ENCODE results near the gene CUX1. TPM values are rescaled to one million over a fixed set of nuclear protein-coding genes. Genes with fewer than 3 reads are reported as not detected.

CUX1 gene
- total RNA-seq, 1 donor from 2014 or later = 66.4 TPM

DNA sequence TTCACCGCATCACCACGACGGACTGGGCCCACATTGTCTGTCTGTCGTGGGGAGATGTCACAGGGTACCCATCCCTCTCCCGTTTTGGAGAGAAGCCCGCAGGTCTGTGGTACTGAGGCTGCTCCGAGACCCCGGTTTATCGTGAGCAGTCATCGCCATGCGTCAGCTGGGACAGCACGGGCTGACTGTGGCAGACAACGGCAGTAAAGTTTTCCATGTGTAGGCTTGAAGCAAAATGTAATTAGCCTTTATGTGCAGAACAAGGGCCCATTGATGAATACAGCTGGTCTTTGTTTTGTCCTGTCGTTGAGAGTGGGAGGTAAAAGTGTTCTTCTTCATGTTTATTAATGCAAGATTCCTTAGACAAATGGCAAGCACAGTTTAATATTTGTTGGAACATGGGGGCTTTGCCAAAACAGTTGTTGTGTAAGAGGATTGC lies 301.8 kb downstream of the CUX1 start:
- Mint-ChIP-seq H3K4me1 (peaks cover 6% of the 10 kb centered on the region), H3K36me3 (peaks cover 27% of the 10 kb centered on the region), H3K27me3 (ENCODE audit: insufficient read depth, low read depth) (peaks cover 2% of the 10 kb centered on the region), H3K27ac (no peak overlapping the region), H3K9me3 (no peaks in the 10 kb centered on the region), H3K4me3 (no peak overlapping the region)
- no peak overlapping the region for H3K27ac ChIP-seq
- no peak overlapping the region for H3K4me3 ChIP-seq
- no peaks in the 10 kb centered on the region for H3K27me3 ChIP-seq
- DNase-seq (ENCODE audit: low spot score) = no peak
- no peaks in the 10 kb centered on the region for H3K4me1 ChIP-seq
- no peaks in the 10 kb centered on the region for H3F3A ChIP-seq (ENCODE audit: low read depth)
- no peak overlapping the region for H3K4me2 ChIP-seq
- TF ChIP-seq, protein P1, sequence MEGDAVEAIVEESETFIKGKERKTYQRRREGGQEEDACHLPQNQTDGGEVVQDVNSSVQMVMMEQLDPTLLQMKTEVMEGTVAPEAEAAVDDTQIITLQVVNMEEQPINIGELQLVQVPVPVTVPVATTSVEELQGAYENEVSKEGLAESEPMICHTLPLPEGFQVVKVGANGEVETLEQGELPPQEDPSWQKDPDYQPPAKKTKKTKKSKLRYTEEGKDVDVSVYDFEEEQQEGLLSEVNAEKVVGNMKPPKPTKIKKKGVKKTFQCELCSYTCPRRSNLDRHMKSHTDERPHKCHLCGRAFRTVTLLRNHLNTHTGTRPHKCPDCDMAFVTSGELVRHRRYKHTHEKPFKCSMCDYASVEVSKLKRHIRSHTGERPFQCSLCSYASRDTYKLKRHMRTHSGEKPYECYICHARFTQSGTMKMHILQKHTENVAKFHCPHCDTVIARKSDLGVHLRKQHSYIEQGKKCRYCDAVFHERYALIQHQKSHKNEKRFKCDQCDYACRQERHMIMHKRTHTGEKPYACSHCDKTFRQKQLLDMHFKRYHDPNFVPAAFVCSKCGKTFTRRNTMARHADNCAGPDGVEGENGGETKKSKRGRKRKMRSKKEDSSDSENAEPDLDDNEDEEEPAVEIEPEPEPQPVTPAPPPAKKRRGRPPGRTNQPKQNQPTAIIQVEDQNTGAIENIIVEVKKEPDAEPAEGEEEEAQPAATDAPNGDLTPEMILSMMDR (IDR thresholded peaks at IDR 0.05) = no peak
- TF ChIP-seq EZH2phosphoT487 (IDR thresholded peaks at IDR 0.05) = no peak
- no peak for TF ChIP-seq EZH2 (IDR thresholded peaks at IDR 0.05)
- peaks cover 9% of the 10 kb centered on the region for H3K36me3 ChIP-seq
- H3K9me3 ChIP-seq (ENCODE audit: low read depth) = no peaks in the 10 kb centered on the region
- peaks cover 5% of the 10 kb centered on the region for H4K20me1 ChIP-seq (ENCODE audit: low read depth)
- H3K9ac ChIP-seq = no peak overlapping the region
- H2AFZ ChIP-seq (replicated peaks) = no peak overlapping the region
- no peaks in the 10 kb centered on the region for H3K79me2 ChIP-seq (ENCODE audit: low read depth)

DNA sequence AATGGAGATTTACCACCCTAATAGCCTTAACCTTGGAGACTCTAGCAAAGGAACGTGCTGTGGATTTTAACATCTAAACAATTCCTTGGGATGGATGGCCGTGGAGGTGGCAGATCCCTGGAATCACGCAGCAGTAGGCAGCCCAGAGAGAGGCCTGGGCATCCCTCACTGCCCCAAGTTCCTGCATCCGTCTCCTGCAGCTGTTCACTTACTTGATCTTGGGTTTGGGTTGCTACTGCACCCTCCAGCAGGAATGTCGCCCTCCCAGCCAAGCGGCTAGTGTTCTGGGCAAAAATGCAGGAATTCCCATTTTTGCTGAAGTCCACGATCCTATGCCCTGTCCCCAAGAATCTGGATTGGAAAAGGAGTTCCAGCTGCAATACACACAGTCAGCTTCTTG lies 302.5 kb downstream of the CUX1 start:
- Mint-ChIP-seq H3K4me3 (no peak overlapping the region), H3K9me3 (no peaks in the 10 kb centered on the region), H3K27me3 (ENCODE audit: insufficient read depth, low read depth) (peaks cover 2% of the 10 kb centered on the region), H3K4me1 (peaks cover 11% of the 10 kb centered on the region), H3K27ac (no peak overlapping the region), H3K36me3 (peaks cover 30% of the 10 kb centered on the region)
- Histone ChIP-seq H3K27me3 (no peaks in the 10 kb centered on the region), H4K20me1 (ENCODE audit: low read depth) (peaks cover 5% of the 10 kb centered on the region), H3K4me3 (no peak overlapping the region), H3K79me2 (ENCODE audit: low read depth) (no peaks in the 10 kb centered on the region), H3F3A (ENCODE audit: low read depth) (no peaks in the 10 kb centered on the region), H3K4me1 (no peaks in the 10 kb centered on the region), H3K4me2 (no peak overlapping the region), H3K9me3 (ENCODE audit: low read depth) (no peaks in the 10 kb centered on the region), H3K36me3 (peaks cover 8% of the 10 kb centered on the region), H3K9ac (no peak overlapping the region), H2AFZ (replicated peaks) (no peak overlapping the region), H3K27ac (no peak overlapping the region)
- DNase-seq (ENCODE audit: low spot score) = no peak
- TF ChIP-seq EZH2phosphoT487 (IDR thresholded peaks at IDR 0.05) (no peak), EZH2 (IDR thresholded peaks at IDR 0.05) (no peak)
- TF ChIP-seq, protein P1 (IDR thresholded peaks at IDR 0.05) = no peak

DNA sequence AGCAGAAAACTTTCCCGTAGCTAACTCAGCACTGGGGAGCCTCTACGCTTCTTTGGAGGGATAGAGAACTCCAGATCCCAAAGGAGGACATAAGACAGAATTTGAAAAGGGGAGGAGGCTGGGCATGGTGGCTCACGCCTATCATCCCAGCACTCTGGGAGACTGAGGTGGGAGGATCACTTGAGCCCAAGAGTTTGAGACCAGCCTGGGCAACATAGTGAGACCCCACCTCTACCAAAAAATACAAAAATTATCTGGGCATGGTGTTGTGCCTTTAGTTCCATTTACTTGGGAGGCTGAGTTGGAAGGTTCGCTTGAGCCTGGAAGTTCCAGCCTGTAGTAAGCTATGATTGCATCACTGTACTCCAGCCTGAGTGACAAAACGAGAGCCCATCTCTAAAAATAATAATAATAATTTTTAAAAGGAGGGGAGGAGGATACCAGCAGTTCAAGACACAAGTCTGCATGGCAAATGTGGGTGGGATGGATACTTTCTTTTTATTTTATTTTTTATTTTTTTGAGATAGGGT lies 303.3 kb downstream of the CUX1 start:
- Mint-ChIP-seq H3K27me3 (ENCODE audit: insufficient read depth, low read depth) (no peaks in the 10 kb centered on the region), H3K4me3 (no peak overlapping the region), H3K36me3 (peaks cover 22% of the 10 kb centered on the region), H3K9me3 (no peaks in the 10 kb centered on the region), H3K27ac (no peak overlapping the region), H3K4me1 (peaks cover 16% of the 10 kb centered on the region)
- Histone ChIP-seq H3K4me3 (no peak overlapping the region), H3K27ac (no peak overlapping the region), H3K9me3 (ENCODE audit: low read depth) (no peaks in the 10 kb centered on the region), H3F3A (ENCODE audit: low read depth) (no peaks in the 10 kb centered on the region), H3K79me2 (ENCODE audit: low read depth) (no peaks in the 10 kb centered on the region), H3K9ac (no peak overlapping the region), H3K4me1 (no peaks in the 10 kb centered on the region), H3K4me2 (no peak overlapping the region), H4K20me1 (ENCODE audit: low read depth) (peaks cover 5% of the 10 kb centered on the region), H2AFZ (replicated peaks) (no peak overlapping the region), H3K27me3 (no peaks in the 10 kb centered on the region), H3K36me3 (no peaks in the 10 kb centered on the region)
- no peak for DNase-seq (ENCODE audit: low spot score)
- no peak for TF ChIP-seq EZH2phosphoT487 (IDR thresholded peaks at IDR 0.05)
- TF ChIP-seq EZH2 (IDR thresholded peaks at IDR 0.05) = no peak
- TF ChIP-seq, protein P1 (IDR thresholded peaks at IDR 0.05) = no peak

Measured in neural progenitor cell (in vitro differentiated cells).